Epithelial cell of esophagus (primary cell): ENCODE results near the gene FAM20C.

Source experiments
- DNase-seq: peaks from one replicate; pipeline ENCODE4 v3.0.0; 2010; ENCODE audit warnings: low read depth
- H3K4me3 ChIP-seq: 2 replicates; pipeline ENCODE4 v1.5.1; 2011; ENCODE audit warnings: mild to moderate bottlenecking, low read length, control low read depth
- CTCF ChIP-seq: IDR thresholded peaks from 2 replicates; pipeline ENCODE4 v1.5.1; 2011; ENCODE audit warnings: low read depth, mild to moderate bottlenecking, low read length, control low read depth, inconsistent platforms; ENCODE audit not compliant: insufficient read depth; ENCODE audit errors: missing control alignments

Gene FAM20C

GRCh38 chr7:183496-184292, 8.7 kb upstream of the FAM20C start:
- H3K4me3 ChIP-seq: no peak overlapping the region
- DNase-seq: no peak
- no peak for TF ChIP-seq CTCF

- no peak overlapping the region for H3K4me3 ChIP-seq
- no peak for TF ChIP-seq CTCF
Observed at GRCh38 chr7:184294-185264, 7.8 kb upstream of the FAM20C start.

GRCh38 chr7:186516-187113, 5.8 kb upstream of the FAM20C start:
- no peak for TF ChIP-seq CTCF
- no peak for DNase-seq
- no peak overlapping the region for H3K4me3 ChIP-seq

More at GRCh38 chr7:184294-185264, 7.8 kb upstream of the FAM20C start:
- no peak for DNase-seq

- no peak for TF ChIP-seq CTCF
- H3K4me3 ChIP-seq: no peak overlapping the region
- no peak for DNase-seq
Observed at GRCh38 chr7:187227-187927, 5.0 kb upstream of the FAM20C start.

- TF ChIP-seq CTCF: no peak
- no peak for DNase-seq
- H3K4me3 ChIP-seq: no peak overlapping the region
Observed at GRCh38 chr7:188174-188573, 4.2 kb upstream of the FAM20C start.

GRCh38 chr7:188727-189500, 3.5 kb upstream of the FAM20C start:
- TF ChIP-seq CTCF: no peak
- no peak overlapping the region for H3K4me3 ChIP-seq
- DNase-seq: no peak
